HepG2 (cell line): ENCODE data around the gene GFPT2. TPM values are rescaled to one million over a fixed set of nuclear protein-coding genes. Genes with fewer than 3 reads are reported as not detected.

Experiments used
- ATAC-seq: fragments of 200-7000 bp; cut with Tn5 transposase; 3 replicates; pipeline ENCODE4 v1.9.1; 2020; ENCODE audit warnings: mild to moderate bottlenecking, moderate library complexity
- BruUV-seq: library from RNA; stranded (reverse); fragments of 400-500 nt; replicated peaks from 2 replicates; lab custom pipeline; 2021; lab: Mats Ljungman, UMichigan
- CTCF ChIA-PET: fragments of 300-600 bp; formaldehyde crosslinking; extraction: SDS; loops from one replicate; lab custom pipeline; 2021; ENCODE audit warnings: low total read pairs, inconsistent platforms, low intra/inter-chr PET ratio; lab: Yijun Ruan, JAX
- POLR2A ChIA-PET: fragments of 350-600 bp; sonication (Branson Sonifier 250); formaldehyde crosslinking; loops from one replicate; lab custom pipeline; 2020; ENCODE audit warnings: antibody characterized with exemption, inconsistent platforms; lab: Yijun Ruan, JAX
- DNase-seq: peaks from one replicate; pipeline ENCODE4 v3.0.0-alpha.2; 2015; ENCODE audit warnings: low spot score
- FAIRE-seq: peaks from 3 replicates; lab custom pipeline; 2011; peaks lifted over from hg19 to GRCh38; lab: Jason Lieb, UNC
- H2AFZ ChIP-seq: one replicate; pipeline ENCODE4 v1.6.1; 2011; ENCODE audit warnings: low read length, inconsistent platforms
- H3K27ac ChIP-seq: fragments of 300-600 bp; 3 replicates; pipeline ENCODE4 v1.8.0; 2011; ENCODE audit warnings: mixed run types, mild to moderate bottlenecking, mixed read lengths, low read length, inconsistent platforms; ENCODE audit not compliant: insufficient read depth; ENCODE audit errors: extremely low read length
- H3K27me3 ChIP-seq, 2 experiments: fragments of 200-600 bp in 1 of 2; 2 replicates in 1 of 2; 3 replicates in 1 of 2; pipeline versions ENCODE4 v1.6.0 to v1.8.0; 2011; ENCODE audit warnings: low read length in 2 of 2, mild to moderate bottlenecking in 2 of 2, moderate library complexity in 2 of 2, inconsistent platforms in 1 of 2; ENCODE audit not compliant: insufficient read depth in 2 of 2, control insufficient read depth in 1 of 2
- H3K36me3 ChIP-seq, 2 experiments: fragments of 200-600 bp in 1 of 2; replicated peaks in 1 of 2; 2 replicates in 1 of 2; 3 replicates in 1 of 2; pipeline versions ENCODE4 v1.5.1 to v1.8.0; 2011; ENCODE audit warnings: low read length in 2 of 2, inconsistent platforms in 1 of 2; ENCODE audit not compliant: insufficient read depth in 2 of 2, control insufficient read depth in 1 of 2
- H3K4me1 ChIP-seq: 2 replicates; pipeline ENCODE4 v1.5.1; 2012; ENCODE audit warnings: low read length, inconsistent platforms; ENCODE audit not compliant: insufficient read depth
- H3K4me2 ChIP-seq: 2 replicates; pipeline ENCODE4 v1.6.0; 2011; ENCODE audit warnings: low read depth, low read length, inconsistent platforms
- H3K4me3 ChIP-seq, 3 experiments: fragments of 200-600 bp in 1 of 3; sonication (generic), shearing (Covaris generic) in 1 of 3; replicated peaks in 1 of 3; 2 replicates each; pipeline ENCODE4 v1.5.1; 2011 to 2016; ENCODE audit warnings: low read length in 3 of 3, inconsistent platforms in 2 of 3, low read depth in 2 of 3, mild to moderate bottlenecking in 2 of 3, control low read depth in 1 of 3, mixed read lengths in 1 of 3; ENCODE audit not compliant: insufficient read depth in 1 of 3
- H3K79me2 ChIP-seq: one replicate; pipeline ENCODE4 v1.6.1; 2011; ENCODE audit warnings: low read length, inconsistent platforms; ENCODE audit not compliant: insufficient read depth
- H3K9ac ChIP-seq: 2 replicates; pipeline ENCODE4 v1.6.0; 2011; ENCODE audit warnings: mild to moderate bottlenecking, low read depth, low read length, inconsistent platforms; ENCODE audit not compliant: insufficient read depth
- H3K9me3 ChIP-seq: 2 replicates; pipeline ENCODE4 v1.5.1; 2012; ENCODE audit warnings: mild to moderate bottlenecking, low read length
- H4K20me1 ChIP-seq: 2 replicates; pipeline ENCODE4 v1.6.0; 2011; ENCODE audit warnings: inconsistent platforms, mild to moderate bottlenecking, low read length, moderate library complexity; ENCODE audit not compliant: insufficient read depth
- PHB2 ChIP-seq: fragments of 450-650 bp; IDR thresholded peaks from 2 replicates; pipeline ENCODE4 v1.6.1; 2018; ENCODE audit not compliant: partially characterized antibody
- PPARG ChIP-seq: conservative IDR thresholded peaks from 2 replicates; pipeline ENCODE4 v1.6.1; 2016; ENCODE audit warnings: missing biosample characterization, missing genetic modification reagents
- ZFYVE20 ChIP-seq: sonication (generic); formaldehyde crosslinking; IDR thresholded peaks from 2 replicates; pipeline ENCODE4 v1.8.0; 2023; ENCODE audit warnings: low read depth, mild to moderate bottlenecking, moderate library complexity, missing genetic modification reagents, borderline replicate concordance
- WGBS: methylation state at CpG from one replicate; pipeline ENCODE4 v1.1.6; 2017; ENCODE audit warnings: low lambda C conversion rate; 5-methylcytosine and 5-hydroxymethylcytosine counted together
- in situ Hi-C: cut with HindIII; loops from 2 replicates; pipeline ENCODE4 v1.10.0; 2017; ENCODE audit warnings: low pct_unique_long_range_greater_than_20kb; ENCODE audit not compliant: extremely low pct_ligation_motif_present
- intact Hi-C: fragments of 100-400 bp; cut with micrococcal nuclease; formaldehyde crosslinking; loops from one replicate; pipeline ENCODE4 v1.10.0; 2022; ENCODE audit not compliant: unreplicated experiment
- polyA plus RNA-seq, 8 experiments: library from polyadenylated mRNA; depleted of rRNA in 3 of 8; stranded (reverse) in 7 of 8; unstranded in 1 of 8; fragments of >200 nt; fragmentation: Illumina TruSeq in 4 of 8; extraction: Trizol in 4 of 8; gene quantifications; 2 replicates each; pipeline versions ENCODE4 v1.2.1 to v1.2.3, GENCODE V29; 2011 to 2016; ENCODE audit warnings: low read depth in 4 of 8, missing spikeins in 1 of 8, mixed read lengths in 1 of 8; ENCODE audit not compliant: insufficient read depth in 1 of 8
- total RNA-seq, 5 experiments: library from RNA; depleted of rRNA; stranded (reverse); fragments of >200 nt; fragmentation: Illumina TruSeq; extraction: Trizol; gene quantifications; 2 replicates each; pipeline ENCODE4 v1.2.3, GENCODE V29; 2016; ENCODE audit warnings: low read depth in 1 of 5
- TF ChIP-seq, protein P1 (sequence below): sonication (generic); formaldehyde crosslinking; IDR thresholded peaks from 2 replicates; pipeline ENCODE4 v1.4.0; 2020; ENCODE audit warnings: low read depth, mild to moderate bottlenecking, missing genetic modification reagents

The GFPT2 gene
- total and polyA plus RNA-seq, 2 of the 13 experiments (the other 11 are each of a cell fraction or from before 2014, with no cell fraction given): 0.18 TPM

GRCh38 chr5:180379355-180380070 lies 26.4 kb upstream of the GFPT2 start:
- Histone ChIP-seq H3K27me3 (peaks cover 11 to 52% of the 10 kb centered on the region in 2 experiments), H3K9ac (no peak overlapping the region), H3K4me2 (no peak overlapping the region)
- TF ChIP-seq PPARG (no peak), ZFYVE20 (CRISPR knock-in tag) (no peak), PHB2 (no peak)
- TF ChIP-seq, protein P1, sequence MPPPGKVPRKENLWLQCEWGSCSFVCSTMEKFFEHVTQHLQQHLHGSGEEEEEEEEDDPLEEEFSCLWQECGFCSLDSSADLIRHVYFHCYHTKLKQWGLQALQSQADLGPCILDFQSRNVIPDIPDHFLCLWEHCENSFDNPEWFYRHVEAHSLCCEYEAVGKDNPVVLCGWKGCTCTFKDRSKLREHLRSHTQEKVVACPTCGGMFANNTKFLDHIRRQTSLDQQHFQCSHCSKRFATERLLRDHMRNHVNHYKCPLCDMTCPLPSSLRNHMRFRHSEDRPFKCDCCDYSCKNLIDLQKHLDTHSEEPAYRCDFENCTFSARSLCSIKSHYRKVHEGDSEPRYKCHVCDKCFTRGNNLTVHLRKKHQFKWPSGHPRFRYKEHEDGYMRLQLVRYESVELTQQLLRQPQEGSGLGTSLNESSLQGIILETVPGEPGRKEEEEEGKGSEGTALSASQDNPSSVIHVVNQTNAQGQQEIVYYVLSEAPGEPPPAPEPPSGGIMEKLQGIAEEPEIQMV (CRISPR knock-in tag): no peak
- TF ChIP-seq, all 625 proteins: peak for 0
- DNase-seq: no peak
- H3K4me1 ChIP-seq: no peaks in the 10 kb centered on the region
- H3K9me3 ChIP-seq: no peaks in the 10 kb centered on the region
- no peak overlapping the region for H3K27ac ChIP-seq
- no peak overlapping the region for H2AFZ ChIP-seq
- in situ Hi-C loops: no loop called here
- no peaks in the 10 kb centered on the region for H3K79me2 ChIP-seq
- POLR2A ChIA-PET: no interaction called here
- no peak for FAIRE-seq
- BruUV-seq: no TSS peak
- CTCF ChIA-PET: no interaction called here
- ATAC-seq: no peak
- H3K36me3 ChIP-seq: no peaks in the 10 kb centered on the region
- H4K20me1 ChIP-seq: no peaks in the 10 kb centered on the region
- WGBS: 29% methylated on average over 31 of the region's 31 CpGs
- intact Hi-C loops: no loop called here
- no peak overlapping the region for H3K4me3 ChIP-seq
